ENCODE data around the gene SPSB4. TPM values are rescaled to one million over a fixed set of nuclear protein-coding genes. Genes with fewer than 3 reads are reported as not detected.

The SPSB4 gene
- total and polyA plus RNA-seq, 2 of the 13 experiments (the other 11 are each of a cell fraction or from before 2014, with no cell fraction given), result not detected

- H3K27ac ChIP-seq (ENCODE audit: extremely low read length, insufficient read depth, low read length), result no peak overlapping the region
- WGBS (ENCODE audit: low lambda C conversion rate), result 3% methylated on average over 6 of the region's 12 CpGs
- POLR2A ChIA-PET, result no interaction called here
- FAIRE-seq, result no peak
- TF ChIP-seq ZNF263 (CRISPR knock-in tag; IDR thresholded peaks at IDR 0.05) (no peak), SPEN (CRISPR knock-in tag; IDR thresholded peaks at IDR 0.05; ENCODE audit: low read depth) (no peak), GZF1 (CRISPR knock-in tag; IDR thresholded peaks at IDR 0.05) (no peak), ARNT2 (CRISPR knock-in tag; IDR thresholded peaks at IDR 0.05; ENCODE audit: low read depth) (no peak), IRX3 (CRISPR knock-in tag; IDR thresholded peaks at IDR 0.05; ENCODE audit: borderline replicate concordance, low read depth) (no peak), ZNF782 (CRISPR knock-in tag; IDR thresholded peaks at IDR 0.05; ENCODE audit: borderline replicate concordance) (no peak), E2F5 (CRISPR knock-in tag; conservative IDR thresholded peaks at IDR 0.05) (no peak), PRPF4 (IDR thresholded peaks at IDR 0.05; ENCODE audit: low read depth, low read length, poor library complexity, severe bottlenecking) (no peak), MIXL1 (CRISPR knock-in tag; IDR thresholded peaks at IDR 0.05) (no peak), LRRFIP1 (CRISPR knock-in tag; conservative IDR thresholded peaks at IDR 0.05) (no peak), KLF16 (CRISPR knock-in tag; IDR thresholded peaks at IDR 0.05) (no peak), HNRNPH1 (optimal IDR thresholded peaks at IDR 0.05; ENCODE audit: low read depth, low read length) (no peak), ADNP (CRISPR knock-in tag; IDR thresholded peaks at IDR 0.05) (no peak), AKAP8 (CRISPR knock-in tag; IDR thresholded peaks at IDR 0.05) (no peak), ZNF234 (CRISPR knock-in tag; conservative IDR thresholded peaks at IDR 0.05) (no peak), KAT7 (CRISPR knock-in tag; IDR thresholded peaks at IDR 0.05; ENCODE audit: borderline replicate concordance) (no peak)
- no peak overlapping the region for H2AFZ ChIP-seq (ENCODE audit: low read length)
- H3K27me3 ChIP-seq (ENCODE audit: control insufficient read depth in 1 of 2, insufficient read depth in 2 of 2, low read length in 2 of 2), result peaks cover 0 to 15% of the 10 kb centered on the region in 2 experiments; a peak in 3 of 5 replicates
- H3K36me3 ChIP-seq (replicated peaks in 1 of 2; ENCODE audit: control insufficient read depth in 1 of 2, insufficient read depth in 2 of 2, low read length in 2 of 2), result no peaks in the 10 kb centered on the region
- H3K4me2 ChIP-seq (ENCODE audit: low read depth, low read length), result no peak overlapping the region
- no peaks in the 10 kb centered on the region for H3K4me1 ChIP-seq (ENCODE audit: insufficient read depth, low read length)
- in situ Hi-C loops (cut with HindIII; ENCODE audit: extremely low pct_ligation_motif_present, low pct_unique_long_range_greater_than_20kb) (no loop called here), intact Hi-C loops (cut with micrococcal nuclease; ENCODE audit: unreplicated experiment) (no loop called here)
- no peaks in the 10 kb centered on the region for H3K9me3 ChIP-seq (ENCODE audit: low read length)
- no peak overlapping the region for H3K4me3 ChIP-seq (replicated peaks in 1 of 3; ENCODE audit: insufficient read depth in 1 of 3, low read depth in 2 of 3, low read length in 3 of 3)
- no TSS peak for BruUV-seq (replicated peaks)
- DNase-seq (ENCODE audit: low spot score), result no peak
- no peaks in the 10 kb centered on the region for H4K20me1 ChIP-seq (ENCODE audit: insufficient read depth, low read length)
- no peak for ATAC-seq
- no peak overlapping the region for H3K9ac ChIP-seq (ENCODE audit: insufficient read depth, low read depth, low read length)
- H3K79me2 ChIP-seq (ENCODE audit: insufficient read depth, low read length), result no peaks in the 10 kb centered on the region
- CTCF ChIA-PET (ENCODE audit: low intra/inter-chr PET ratio, low total read pairs), result no interaction called here
Measured at GRCh38 chr3:141071681-141072260, 20.6 kb downstream of the SPSB4 start.
